Measurements from ENCODE around the gene LIPM. TPM values are rescaled to one million over a fixed set of nuclear protein-coding genes. Genes with fewer than 3 reads are reported as not detected.

The LIPM gene
- total RNA-seq, 1 donor from 2014 or later: not detected

Other genes with a start within 250 kb of the LIPM start
- 16.0 and 27.7 TPM in 2 replicates for gene RNLS, start 219.4 kb upstream of the LIPM start, total RNA-seq
- gene LIPJ, start 216.0 kb upstream of the LIPM start, total RNA-seq: 0.05 TPM in 1 of 2 replicates, not detected in the other
- gene LIPF, start 138.3 kb upstream of the LIPM start, total RNA-seq: not detected in 2 replicates
- not detected in 2 replicates for gene LIPK, start 96.5 kb upstream of the LIPM start, total RNA-seq
- not detected in 2 replicates for gene LIPN, start 42.7 kb upstream of the LIPM start, total RNA-seq
- 0.05 and 1.0 TPM in 2 replicates for gene ANKRD22, start 49.1 kb downstream of the LIPM start, total RNA-seq
- 4.3 and 4.4 TPM in 2 replicates for gene STAMBPL1, start 77.5 kb downstream of the LIPM start, total RNA-seq
- gene ACTA2, start 150.0 kb downstream of the LIPM start, total RNA-seq: 11.3 and 83.4 TPM in 2 replicates
- gene FAS, start 188.1 kb downstream of the LIPM start, total RNA-seq: 95.0 and 123 TPM in 2 replicates